ELR (cell line): ENCODE data around the gene ROR1.
A peak's percentile ranks its signal among the peaks of the same experiment; 100 is the strongest.
"Not testable (repeated sequence)": the region's sequence is repeated elsewhere in the genome, so short reads cannot be mapped to it uniquely, and the experiment has no call there.

Source experiments
- DNase-seq: peaks from one replicate; pipeline ENCODE4 v3.0.0-alpha.2; 2015; ENCODE audit warnings: low read depth

The ROR1 gene

DNA sequence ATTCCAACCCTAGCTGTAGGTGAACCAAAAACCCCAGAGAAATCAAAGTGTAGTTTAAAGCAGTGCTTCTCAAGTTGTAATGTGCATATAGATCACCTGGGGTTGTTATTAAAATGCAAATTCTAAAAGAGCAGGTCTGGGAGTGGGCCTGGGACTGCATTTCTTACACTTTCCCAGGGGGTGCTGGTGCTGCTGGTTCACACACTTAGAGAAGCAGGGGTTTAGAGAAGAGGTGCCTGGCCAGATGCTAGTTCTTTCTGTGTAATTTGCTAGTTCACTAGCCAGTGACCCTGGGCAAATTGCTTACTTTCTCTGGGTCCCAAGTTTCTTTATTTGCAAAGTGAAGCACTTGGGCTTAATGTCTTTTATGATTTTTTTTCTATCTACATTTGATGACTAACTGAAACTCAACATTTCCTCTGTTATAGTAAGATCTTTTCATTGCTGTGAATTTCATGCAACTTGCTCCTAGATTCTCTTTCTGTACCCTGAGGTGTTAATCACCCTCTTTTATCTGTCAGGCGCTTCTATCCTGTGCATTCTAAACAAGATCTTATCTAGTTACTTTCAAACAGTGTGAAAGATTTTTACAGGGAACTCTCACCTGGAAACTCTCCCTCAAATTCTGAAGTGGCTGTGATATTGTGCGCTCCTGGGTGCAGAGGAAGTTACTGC lies 287.8 kb downstream of the ROR1 start:
- DNase-seq: no peak

DNA sequence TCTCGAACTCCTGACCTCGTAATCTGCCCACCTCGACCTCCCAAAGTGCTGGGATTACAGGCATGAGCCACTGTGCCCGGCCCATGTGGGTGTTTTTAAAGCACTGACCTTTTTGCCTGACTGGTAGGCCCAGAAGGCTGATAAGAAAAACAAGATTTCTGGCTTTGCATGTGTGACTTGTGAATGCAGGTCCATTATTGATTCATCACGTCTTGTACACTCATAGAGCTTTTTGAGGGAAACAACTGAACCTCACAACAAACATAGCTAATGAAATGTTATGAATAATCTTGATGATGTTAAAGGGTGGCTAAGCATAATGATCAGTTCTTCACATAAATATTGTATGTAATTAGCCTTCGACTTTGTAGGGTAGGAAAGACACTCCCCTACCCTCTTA lies 288.7 kb downstream of the ROR1 start:
- no peak for DNase-seq

DNA sequence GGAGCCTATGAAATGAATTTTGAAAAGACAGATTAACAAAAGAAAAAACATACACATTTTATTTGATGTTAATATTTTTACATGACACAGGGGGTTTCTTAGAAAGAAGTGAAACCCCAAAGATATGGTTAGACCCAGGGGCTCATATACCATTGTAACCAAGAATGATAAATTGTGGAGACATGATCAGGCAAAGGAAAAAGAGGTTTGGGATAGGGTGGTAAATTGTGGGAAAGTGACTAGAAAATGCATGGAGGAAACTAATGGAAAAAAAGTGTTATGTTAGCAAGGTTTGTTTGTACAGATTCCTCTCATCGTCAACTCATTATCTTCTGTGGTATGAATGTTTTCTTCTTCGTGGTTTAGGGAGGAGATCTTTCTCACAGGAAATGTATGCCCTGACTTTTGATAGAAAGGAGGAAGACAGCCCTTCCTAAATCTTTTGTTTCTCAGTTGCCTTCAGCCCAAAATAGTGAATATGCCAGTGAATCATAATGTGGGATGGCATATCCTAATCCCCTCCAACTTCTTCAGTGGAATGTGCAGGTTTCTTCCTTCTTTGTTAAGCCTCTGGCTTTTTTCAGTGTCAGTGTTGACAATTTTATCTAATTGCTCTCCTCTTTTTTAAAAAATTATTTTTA lies 289.2 kb downstream of the ROR1 start:
- no peak for DNase-seq

DNA sequence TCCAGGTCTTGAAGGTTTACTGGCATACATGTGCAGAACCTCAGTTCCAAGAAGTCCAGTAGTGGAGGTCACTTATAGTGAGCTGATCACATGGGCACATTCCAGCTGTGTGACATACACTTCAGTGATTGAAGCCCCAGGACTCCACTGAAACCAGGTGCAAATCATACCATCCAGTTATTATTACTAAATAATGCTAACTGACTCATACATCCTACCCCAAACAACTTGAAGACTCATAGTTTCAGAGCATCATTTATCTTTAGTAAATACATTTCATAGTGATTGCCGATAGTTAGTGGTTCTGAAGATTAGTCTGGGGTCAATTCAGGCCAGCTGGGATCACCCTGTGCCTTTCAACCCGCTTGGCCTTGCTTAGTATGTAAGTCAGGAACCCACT lies 291.8 kb downstream of the ROR1 start:
- DNase-seq: no peak

DNA sequence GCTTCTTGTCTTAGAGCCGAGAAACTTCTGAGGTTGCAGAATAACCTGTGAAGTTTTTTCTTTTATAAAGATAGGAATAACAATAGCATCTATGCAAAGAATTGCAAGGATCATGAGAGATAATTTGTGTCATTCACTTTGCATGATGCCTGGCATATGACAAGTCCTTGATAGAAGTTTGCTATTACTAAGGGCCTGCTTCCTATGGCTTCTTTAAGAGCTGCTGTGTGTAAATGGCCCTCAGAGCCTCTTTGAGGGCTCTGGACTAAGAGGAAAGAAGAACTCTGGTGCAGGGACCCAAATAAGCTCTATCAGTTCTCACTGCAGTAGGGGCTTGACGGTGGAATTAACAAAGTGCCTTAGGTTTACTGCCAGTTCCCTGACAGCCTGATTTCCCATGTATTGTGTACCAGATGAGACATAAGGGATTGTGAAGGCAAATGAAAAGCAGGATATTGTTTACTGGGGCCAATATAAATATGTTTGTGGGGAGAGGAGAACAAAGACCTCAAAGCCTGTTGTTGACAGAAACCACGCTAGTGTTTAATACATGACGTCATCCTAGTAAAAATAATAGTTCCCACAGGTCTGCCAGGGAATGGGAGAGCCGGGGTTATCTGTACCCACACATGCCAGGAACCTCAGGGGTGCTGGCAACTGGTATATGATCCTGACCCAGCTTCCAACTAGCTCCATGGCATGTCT lies 298.4 kb downstream of the ROR1 start:
- DNase-seq: peak; percentile 8

DNA sequence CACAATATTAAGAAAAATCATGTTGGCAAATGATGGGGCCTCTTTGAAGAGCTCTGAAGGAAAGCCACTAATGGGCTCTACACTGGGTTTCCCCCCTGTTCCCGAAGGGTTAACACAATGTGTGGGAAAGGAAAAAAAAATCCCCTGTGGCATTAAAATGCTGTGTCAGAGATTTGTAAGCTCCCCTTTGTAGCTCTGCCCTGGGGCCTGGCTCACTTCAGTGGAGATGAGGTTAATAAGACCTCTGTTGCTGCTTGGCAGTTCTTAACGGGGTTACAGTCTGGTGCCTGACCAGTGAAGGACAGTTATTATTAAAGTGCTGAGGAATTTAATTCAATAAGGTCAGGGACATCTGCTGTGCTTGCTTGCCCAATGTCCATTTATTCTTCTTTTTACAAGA lies 299.9 kb downstream of the ROR1 start:
- no peak for DNase-seq

DNA sequence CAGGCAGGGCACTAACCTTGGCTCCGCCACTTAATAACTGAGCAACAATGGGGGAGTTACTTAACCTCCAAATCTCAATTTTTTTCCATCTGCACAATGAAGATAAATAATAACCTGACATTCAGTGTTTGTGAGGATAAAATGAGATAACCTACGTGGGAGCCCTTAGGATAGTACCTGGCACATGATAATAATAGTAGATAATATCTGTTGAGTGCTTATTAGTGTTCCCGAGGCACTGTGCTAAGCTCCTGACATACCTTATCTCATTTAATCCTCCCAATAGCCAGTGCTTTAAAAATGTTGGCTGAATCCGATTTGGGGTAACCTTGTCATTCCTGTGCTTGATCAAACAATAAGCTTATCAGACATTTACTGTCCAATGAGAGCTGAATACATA lies 300.9 kb downstream of the ROR1 start:
- DNase-seq: no peak

DNA sequence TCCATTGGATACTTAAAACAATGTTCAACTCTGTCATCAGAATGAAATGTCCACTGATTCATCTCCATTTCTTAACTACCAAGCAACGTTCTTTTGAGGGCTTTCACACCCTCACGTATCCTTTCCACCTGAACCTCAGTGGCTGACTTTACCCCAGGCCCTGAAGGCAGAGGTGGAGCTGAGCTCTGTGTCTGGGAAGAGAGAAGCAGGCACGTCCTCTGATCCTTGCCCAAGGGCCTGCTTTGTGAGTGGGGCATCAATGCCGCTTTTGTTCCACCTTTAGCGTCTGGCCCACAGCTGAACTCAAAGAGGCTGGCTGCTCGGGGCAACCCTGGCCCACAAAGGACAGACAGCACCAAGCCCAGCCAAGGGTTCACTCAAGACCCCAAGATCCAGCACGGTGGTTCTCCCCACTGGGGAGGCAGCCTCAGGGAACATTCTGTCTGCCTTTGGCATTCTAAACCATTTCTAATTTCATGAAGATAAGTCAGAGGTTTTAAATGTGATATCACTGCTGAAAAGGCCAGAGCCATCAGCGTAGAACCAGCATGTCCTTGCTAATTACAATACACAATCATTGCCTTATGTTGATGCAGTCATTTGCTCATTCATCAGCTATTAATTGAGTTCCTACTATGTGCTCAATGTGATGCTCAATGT lies 303.6 kb downstream of the ROR1 start:
- no peak for DNase-seq

DNA sequence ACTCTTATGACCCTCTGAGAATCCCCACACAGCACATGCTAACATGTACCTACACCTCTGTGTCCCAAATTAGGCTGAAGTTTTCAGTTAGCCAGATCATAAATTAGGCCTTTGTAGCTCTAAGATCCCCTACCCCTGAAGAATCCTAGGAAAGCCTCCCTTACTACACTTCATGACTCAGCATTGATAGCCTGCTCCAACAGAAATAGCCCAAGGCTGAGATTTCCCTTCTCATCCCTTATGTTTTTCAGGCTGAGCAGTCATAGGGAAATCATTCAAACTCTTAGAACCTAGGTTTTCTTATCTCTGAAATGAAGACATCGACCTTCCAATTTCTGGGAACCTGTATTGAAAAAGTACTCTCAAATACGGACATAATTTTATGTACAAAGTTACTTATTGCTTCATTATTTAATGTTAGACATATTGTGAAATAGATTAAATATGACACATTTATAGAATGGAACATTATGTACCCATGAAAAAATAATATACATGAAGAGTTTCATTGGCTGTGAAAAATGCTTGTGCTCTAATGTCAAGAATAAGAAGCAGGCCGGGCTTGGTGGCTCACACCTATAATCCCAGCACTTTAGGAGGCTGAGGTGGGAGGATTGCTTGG lies 307.2 kb downstream of the ROR1 start:
- DNase-seq: peak; percentile 30

DNA sequence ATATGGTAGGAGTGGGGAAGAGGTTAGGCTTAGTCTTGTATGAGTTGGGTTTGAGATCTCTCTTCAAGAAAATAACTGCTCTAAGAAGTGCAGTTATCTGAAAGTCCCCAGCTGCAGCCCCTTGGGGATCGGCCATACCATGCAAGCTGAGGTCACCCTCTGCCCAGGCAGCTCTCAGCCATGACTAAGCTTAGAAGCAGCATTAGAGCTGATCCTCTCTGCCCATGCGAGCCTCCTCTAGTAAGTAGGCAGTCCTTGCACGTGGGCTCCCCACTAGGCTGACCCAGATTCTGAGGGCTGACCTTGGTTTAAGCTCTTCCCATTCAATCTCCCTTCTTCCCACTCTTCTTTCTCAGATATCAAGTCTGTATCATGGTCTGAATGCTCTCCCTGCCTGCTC lies 308.6 kb downstream of the ROR1 start:
- peak; percentile 48 for DNase-seq

DNA sequence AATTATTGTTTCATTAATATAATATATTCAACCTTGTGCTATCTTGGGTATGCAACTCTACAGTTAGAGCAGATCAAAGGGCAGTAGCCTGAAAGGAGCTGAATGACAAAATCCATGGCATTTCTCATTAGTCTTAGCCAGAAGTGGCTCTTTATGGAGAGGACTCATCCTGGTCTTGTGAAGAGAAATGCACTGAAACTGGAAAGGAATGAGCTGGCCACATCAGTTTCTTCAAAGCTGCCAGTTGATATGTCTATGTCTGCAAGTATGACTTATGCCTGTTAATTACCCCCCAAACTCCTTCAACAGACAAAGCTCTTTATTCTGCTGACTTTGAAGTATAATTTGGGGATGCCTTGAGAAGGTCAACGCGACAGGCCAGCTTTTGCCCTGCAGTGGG lies 310.6 kb downstream of the ROR1 start:
- DNase-seq: no peak

DNA sequence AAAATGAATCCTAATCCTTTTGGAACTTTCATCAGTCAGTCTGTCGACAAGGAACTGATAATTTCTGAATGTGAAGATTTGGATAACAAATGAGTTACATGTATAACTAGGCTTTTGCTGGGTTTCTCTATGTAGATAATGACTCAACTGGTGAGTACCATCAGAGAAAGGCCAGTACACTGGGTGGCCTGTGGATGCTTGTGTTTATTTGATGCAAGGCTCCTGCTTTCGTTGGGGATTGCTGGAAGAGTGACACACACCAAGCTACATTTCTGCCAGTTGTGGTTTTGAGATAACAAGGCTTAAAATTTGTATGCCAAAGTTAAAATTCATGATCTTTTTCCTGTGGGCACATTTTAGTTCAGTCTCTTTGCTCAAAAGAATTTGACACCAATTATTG lies 314.0 kb downstream of the ROR1 start:
- DNase-seq: peak; percentile 13

DNA sequence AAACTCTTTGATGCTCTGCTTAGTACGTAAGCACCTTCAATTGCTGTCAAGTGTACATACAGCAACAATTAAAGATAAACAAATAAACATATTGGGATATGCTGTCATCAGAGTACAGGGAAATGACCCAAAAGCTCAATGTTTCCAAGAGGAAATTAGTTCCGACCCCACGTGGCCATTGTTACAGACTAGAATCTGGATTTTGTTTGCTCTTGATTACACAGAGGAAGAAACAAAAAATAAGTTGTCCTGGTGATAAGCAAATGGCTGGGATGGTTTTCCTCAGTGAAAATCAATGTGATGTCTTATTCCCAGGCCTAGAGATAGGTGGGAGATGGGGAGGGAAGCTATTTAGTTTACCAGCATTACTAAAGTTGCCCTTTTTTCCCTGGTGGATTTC lies 316.6 kb downstream of the ROR1 start:
- DNase-seq: no peak

DNA sequence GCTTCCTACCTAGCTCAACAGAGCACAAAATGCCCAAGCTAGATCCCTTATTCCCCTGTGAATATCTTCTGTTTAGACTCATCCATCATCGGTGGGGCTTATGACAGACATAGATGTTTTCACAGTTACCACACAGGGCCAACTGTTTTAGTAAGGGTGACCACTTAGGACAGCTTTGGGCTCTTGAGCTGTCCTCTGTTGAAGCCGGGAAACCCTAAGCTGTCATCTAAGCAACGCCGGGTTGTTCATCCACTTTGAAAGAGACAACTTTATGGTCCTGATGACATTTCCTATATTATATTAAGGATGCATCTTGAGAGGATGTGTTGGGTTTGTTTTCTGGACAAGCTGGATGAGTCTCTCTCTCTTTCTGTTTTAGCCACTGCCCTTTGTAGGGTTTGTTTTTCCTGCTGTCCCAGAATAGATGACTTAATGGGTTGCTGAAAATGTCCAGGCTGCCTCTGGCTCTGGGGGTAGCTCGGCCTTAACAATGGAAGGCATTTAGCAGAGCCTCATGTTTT lies 319.1 kb downstream of the ROR1 start:
- DNase-seq: no peak

DNA sequence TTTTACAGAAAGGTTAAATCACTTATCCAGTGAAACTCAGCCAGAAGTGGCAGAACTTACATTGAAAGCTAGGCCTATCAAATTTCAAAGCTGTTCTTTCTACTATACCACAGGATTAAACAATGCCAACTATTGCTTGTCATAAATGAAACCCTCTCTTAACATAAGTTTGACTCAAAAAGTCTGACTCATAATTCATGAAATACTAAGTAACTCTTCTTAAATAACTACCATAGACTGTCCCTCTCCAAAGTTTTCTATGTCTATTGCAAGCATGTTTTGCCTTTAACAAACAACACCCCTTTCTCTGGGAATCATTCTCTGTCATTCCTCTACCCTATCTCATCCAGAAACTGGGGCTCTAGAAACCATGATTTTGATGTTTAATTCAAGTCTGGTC lies 320.1 kb downstream of the ROR1 start:
- peak; percentile 13 for DNase-seq

DNA sequence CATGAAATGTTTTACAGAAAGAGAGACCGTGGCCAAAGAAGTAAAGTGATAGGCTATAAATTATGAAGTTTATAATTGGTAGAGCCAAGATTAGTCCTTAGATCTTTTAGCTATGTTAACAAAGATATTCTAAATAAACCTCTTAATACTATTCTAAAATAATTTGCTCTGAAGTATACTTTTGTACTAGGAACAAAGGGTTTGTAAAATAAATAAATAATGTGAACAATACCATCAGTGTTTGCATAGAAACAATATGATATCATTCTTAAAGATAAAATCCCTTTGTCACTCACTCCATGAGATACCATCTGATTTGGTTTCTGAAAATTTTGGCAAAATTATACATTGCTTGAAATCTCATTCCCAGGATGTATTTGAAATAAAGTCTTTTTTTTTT lies 322.0 kb downstream of the ROR1 start:
- no peak for DNase-seq

DNA sequence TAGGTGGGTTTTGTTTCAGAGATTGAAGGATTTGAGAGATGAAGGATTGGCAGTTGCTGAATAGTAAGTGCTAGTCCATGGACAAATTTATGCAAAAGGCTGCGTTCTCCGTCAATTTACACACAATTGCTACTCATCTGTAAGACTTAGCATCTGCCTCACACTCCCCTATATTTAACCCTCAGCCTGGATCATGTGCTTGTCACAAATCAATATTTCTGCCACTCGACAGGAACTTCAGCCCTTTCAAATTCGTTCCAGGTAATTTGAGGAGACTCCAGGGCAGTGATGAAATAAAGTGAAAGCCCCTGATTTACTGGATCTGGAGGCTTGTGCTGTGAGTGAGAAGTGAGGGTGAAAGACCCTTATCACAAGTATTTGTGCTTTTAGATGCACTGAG lies 324.0 kb downstream of the ROR1 start:
- no peak for DNase-seq

DNA sequence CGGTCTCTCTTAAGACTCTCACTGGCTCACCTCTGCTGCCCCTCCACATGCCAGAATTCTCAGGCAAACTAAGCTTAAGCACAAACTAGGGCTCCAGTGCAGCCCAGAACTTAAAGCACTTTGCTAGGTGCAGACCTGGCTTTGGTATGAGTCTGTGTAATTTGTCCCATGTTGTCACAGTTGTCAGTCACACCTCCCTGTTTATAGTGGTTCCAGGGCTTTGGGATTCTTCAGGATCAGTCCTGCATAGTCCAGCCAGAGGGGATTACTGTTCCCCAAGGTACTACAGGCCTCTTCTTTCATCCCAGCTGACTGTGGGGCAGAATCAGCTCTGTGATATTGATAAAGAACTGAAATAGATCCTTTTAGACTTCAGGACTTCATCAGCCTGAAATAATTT lies 324.6 kb downstream of the ROR1 start:
- no peak for DNase-seq

DNA sequence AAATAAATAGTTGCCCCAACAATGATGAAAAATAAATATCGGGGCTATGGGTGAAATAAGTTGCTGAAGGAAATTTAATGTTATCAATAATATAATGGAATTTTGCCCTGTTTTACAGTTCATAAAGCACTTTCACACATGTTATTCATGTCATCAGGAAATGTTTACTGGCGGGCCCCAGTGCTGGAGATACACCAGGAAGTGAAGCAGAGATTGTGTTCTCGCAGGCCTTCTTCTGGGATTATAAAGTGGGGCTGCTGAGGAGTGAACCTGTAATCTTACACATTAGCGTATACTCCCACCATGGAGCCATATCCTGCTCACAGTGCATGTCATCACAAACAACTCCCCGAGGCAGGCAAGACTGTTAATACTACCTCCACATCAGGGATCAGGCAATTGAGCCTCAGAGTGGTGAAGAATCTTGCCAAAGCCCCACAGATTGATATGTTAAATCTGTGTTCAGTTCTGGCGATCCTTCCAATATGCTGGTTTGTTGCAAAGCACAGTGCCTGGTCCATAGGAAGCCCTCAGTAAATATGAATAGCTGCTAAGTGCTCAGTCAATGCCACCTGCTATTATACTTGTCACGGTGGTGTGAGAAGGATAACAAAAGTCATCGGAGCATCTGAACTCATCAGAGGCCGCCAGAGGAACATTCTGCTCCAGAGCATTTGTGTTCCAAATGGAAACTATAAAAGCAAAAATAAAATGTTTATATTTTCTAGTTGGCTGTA lies 325.2 kb downstream of the ROR1 start:
- no peak for DNase-seq

DNA sequence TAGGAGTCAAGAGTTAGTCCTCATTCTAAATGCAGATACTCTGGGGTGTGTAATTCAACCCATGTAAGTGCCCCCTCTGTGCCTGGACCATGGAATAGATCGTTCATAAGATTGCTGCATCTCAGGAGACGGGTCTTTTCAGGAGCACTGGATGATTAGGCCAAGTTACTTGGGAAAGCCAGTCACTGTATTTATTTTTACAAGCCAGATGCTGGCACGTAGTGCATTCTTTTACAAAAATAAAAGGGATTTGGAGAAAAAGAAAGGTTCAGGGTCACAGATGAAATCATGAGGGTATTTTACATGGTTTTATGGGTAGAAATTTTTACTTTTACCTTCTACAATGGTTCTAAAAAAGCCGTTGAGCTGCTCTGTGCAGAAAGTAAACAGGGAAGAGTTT lies 327.0 kb downstream of the ROR1 start:
- no peak for DNase-seq

DNA sequence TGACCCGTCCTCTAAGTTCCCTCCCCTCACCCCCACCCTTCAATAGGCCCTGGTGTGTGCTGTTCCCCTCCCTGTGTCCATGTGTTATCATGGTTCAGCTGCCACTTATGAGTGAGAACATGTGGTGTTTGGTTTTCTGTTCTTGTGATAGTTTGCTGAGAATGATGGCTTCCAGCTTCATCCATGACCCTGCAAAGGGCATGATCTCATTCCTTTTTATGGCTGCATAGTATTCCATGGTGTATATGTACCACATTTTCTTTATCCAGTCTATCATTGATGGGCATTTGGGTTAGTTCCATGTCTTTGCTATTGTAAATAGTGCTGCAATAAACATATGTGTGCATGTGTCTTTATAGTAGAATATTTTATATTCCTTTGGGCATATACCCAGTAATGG lies 330.8 kb downstream of the ROR1 start:
- not testable (repeated sequence) for DNase-seq

DNA sequence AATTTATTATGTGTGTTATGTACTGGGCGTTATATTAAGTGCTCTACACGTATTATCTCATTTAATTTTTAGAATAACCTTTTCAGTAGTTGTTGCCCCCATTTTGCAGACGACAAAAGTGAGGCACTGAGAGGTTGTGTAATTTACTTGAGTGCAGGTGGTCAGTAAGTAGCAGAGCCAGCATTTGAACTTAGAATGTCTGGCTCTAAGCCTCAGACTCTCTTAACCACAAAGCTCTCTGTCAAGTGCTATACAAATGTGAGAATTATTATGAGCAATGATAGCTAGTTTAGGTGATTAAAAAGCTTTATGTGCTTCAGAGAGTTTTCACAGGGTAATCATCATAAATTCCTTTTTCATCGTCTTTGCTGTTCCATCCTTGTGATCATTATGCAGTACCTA lies 333.3 kb downstream of the ROR1 start:
- no peak for DNase-seq
